ENCODE measurements around the gene GPN2.

GRCh38 chr1:26922431-26922729 is 32.3 kb upstream of the GPN2 start:
- TF ChIP-seq EZH2 (IDR thresholded peaks at IDR 0.05; ENCODE audit: borderline replicate concordance, low read depth, low read length, severe bottlenecking), result no peak
- TF ChIP-seq CTCF (IDR thresholded peaks at IDR 0.05; ENCODE audit: borderline replicate concordance, extremely low read depth, low read length, poor library complexity, severe bottlenecking), result no peak
